Left cardiac atrium (tissue), 4 donors: ENCODE data around the gene FOXF2. TPM values are rescaled to one million over a fixed set of nuclear protein-coding genes. Genes with fewer than 3 reads are reported as not detected.

Source experiments
- ATAC-seq, 2 donors: fragments of 200-7000 bp; cut with Tn5 transposase; one replicate each; pipeline ENCODE4 v1.9.1; 2020; ENCODE audit warnings: mild to moderate bottlenecking in 2 of 2, moderate library complexity in 2 of 2
- DNase-seq: peaks from one replicate; pipeline ENCODE4 v3.0.0-alpha.2; 2020
- intact Hi-C, 2 donors: fragments of 100-400 bp; cut with DNase I; formaldehyde crosslinking; loops; one replicate each; pipeline versions ENCODE4 v1.14.1 to v1.15.1; 2022 to 2023
- total RNA-seq, 2 donors: library from RNA; stranded (reverse); fragmentation: NEBNext Ultra II Directional; extraction: Animal tissue kit (Norgen Biotek cat#: 25700); gene quantifications; one replicate each; pipeline ENCODE4 v1.2.1, GENCODE V29; 2021
- donor health status: DM: no; HTN: yes; CAD: no.
- donor health status: DM: no; HTN: yes; CAD: no; lungs with severe emphysema.
- donor health status: DM: yes; HTN: yes; CAD: no.
- donor health status: Dilated cardiomyopathy.

FOXF2 gene
- total RNA-seq, 2 donors from 2014 or later = 0.24 to 0.29 TPM

- DNase-seq (no peak), ATAC-seq (no peak)
- intact Hi-C loops = no loop called here
Measured at GRCh38 chr6:1400126-1400850, 10.9 kb downstream of the FOXF2 start.

GRCh38 chr6:1402369-1402768 lies 13.0 kb downstream of the FOXF2 start:
- ATAC-seq = no peak
- no peak for DNase-seq
- intact Hi-C loops = no loop called here

- intact Hi-C loops = no loop called here
- ATAC-seq = no peak
- DNase-seq = no peak
Measured at GRCh38 chr6:1402868-1403267, 13.5 kb downstream of the FOXF2 start.

DNA sequence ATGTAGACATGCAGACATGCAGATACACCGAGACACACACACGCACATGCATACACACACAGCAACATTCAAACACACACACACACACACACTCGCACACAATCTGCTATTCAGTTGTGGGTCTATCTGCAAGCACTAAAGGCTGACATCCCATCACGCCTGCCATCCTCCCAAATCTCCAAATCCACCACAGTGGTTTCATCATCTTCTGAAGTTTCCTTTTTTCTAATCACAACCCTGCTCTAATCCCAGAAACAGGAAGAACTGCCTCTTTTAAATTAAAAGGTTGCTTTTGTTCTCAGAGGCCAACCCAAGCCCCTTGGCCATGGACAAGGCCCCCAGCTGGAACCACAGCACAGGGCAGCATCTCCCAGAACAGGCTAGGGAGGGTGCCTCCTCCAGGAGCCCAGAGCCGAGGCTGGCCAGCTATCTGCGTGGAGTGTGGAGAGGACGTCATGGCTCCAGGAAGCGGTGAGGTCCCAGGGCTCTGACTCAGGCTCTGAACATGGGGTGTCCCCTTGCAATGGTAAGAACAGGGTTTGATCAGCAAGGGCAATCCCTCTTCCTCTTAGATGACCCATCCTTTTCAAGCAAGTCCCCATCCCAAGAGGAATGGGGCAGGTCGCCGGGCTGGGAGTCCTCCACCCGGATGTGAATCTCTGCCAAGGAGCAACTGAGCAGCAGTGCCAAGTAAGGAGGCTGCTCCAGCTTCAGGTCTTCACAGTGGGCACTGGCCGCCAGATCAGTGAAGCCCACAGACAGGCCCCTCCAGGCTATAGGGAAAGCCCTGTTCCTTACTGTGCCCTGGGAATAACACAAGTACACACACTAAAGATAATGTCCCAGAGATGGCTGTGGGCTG lies 14.7 kb downstream of the FOXF2 start:
- intact Hi-C loops = no loop called here
- no peak for DNase-seq
- ATAC-seq = no peak

DNA sequence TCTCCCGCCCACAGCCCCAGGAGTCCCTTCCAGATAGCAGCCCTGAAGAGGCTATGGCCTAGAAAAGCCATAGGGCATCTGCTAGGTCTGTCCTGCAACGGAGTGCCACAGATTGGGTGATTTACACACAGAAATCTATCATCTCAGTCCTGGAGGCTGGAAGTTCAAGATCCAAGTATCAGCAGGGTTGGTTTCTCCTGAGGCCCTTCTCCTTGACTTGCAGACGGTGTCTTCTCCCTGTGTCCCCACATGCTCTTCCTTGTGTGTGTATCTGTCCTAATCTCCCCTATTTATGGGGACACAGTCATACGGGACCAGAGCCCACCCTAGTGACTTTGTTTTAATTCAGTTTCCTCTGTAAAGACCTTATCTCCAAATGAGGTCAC lies 15.3 kb downstream of the FOXF2 start:
- ATAC-seq = no peak
- intact Hi-C loops = no loop called here
- DNase-seq = no peak

DNA sequence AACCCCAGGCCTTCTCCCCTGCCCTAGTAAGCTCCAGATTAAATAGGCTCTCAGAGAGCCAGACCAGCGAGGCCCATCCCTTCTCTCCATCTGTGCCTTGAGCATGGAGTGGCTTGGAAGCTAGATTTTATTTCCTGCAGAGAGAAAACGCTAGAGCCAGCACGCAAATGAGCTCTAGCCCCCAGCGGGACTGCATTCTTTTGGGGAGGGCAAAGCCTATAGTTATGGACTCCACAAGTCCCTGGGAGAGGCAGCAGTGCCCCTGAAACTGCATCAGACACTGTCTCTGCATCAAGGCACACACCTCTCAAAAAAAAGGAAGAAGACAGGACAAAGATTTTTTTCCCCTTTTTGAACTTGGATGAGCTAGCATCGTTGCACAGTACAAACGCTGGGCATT lies 15.8 kb downstream of the FOXF2 start:
- intact Hi-C loops = no loop called here
- ATAC-seq (no peak), DNase-seq (no peak)

- intact Hi-C loops = no loop called here
- no peak for DNase-seq
- no peak for ATAC-seq
Measured at GRCh38 chr6:1406306-1407072, 17.1 kb downstream of the FOXF2 start.

- DNase-seq (no peak), ATAC-seq (no peak)
- intact Hi-C loops = no loop called here
Measured at GRCh38 chr6:1407499-1407990, 18.2 kb downstream of the FOXF2 start.

DNA sequence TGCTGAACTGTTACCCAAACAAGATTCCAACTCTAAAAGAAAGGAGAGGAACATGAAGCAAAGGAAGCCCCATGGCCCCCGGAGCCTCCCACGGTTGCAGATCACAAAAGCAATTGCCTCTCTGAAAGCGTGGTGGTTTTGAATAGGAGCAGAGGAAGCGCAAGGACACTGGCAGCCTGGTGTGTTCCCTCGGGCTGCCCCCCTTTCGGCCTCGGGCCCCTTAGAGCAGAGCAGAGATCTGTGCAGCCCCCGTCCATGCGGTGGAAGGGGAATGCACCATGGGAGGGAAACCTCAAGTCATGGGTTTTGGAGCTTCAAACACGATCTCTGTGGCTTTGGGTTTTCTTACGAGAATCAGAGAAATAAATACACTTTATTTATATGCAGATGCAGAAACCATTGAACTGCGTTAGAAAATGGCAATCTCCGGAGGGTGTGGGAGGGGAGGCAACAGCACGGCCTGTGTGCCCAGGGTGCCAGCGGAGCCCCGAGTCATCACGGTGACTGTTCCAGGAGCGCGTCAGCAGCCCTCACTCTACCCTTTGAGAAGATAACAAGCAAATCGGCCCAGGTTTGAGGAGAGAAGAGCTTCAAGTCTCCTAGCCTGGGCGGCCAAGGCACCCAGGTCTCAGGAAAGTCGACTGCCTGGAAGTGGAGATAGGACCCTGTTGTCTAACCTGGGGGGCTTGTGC lies 20.5 kb downstream of the FOXF2 start:
- intact Hi-C loops = no loop called here
- no peak for DNase-seq
- no peak for ATAC-seq

- ATAC-seq (no peak), DNase-seq (no peak)
- intact Hi-C loops = no loop called here
Measured at GRCh38 chr6:1412901-1413300, 23.5 kb downstream of the FOXF2 start.

- intact Hi-C loops = no loop called here
- DNase-seq = no peak
- no peak for ATAC-seq
Measured at GRCh38 chr6:1415416-1416063, 26.2 kb downstream of the FOXF2 start.

GRCh38 chr6:1416191-1416760 lies 26.9 kb downstream of the FOXF2 start:
- intact Hi-C loops = no loop called here

DNA sequence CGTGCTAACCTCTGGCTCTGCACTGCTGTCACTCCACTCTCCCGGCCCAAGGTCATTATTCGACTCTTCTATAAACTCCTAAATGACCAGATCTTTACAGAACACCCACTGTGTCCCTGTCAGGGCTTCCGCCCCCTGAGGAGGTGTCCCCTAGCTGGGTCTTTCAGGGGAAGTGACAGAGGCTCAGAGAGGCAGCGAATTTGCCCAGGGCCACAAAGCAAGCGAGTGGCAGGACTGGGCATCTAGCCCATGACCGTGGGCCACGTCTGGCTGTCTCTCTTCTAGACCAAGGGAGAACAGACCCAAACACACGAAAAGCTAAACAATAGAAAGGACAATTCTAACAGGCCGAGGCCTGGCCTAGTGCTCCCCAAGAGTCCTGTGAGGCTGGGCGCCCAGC lies 27.4 kb downstream of the FOXF2 start:
- no peak for DNase-seq
- intact Hi-C loops = no loop called here
- ATAC-seq = no peak

More at GRCh38 chr6:1416191-1416760, 26.9 kb downstream of the FOXF2 start:
- no peak for ATAC-seq
- DNase-seq = no peak

- ATAC-seq (no peak), DNase-seq (no peak)
- intact Hi-C loops = no loop called here
Measured at GRCh38 chr6:1417718-1418117, 28.3 kb downstream of the FOXF2 start.

- ATAC-seq = no peak
- intact Hi-C loops = no loop called here
- no peak for DNase-seq
Measured at GRCh38 chr6:1418471-1419191, 29.3 kb downstream of the FOXF2 start.

- intact Hi-C loops = no loop called here
- ATAC-seq = no peak
- DNase-seq = no peak
Measured at GRCh38 chr6:1420382-1420781, 31.0 kb downstream of the FOXF2 start.

GRCh38 chr6:1422290-1422689 lies 32.9 kb downstream of the FOXF2 start:
- intact Hi-C loops = no loop called here
- ATAC-seq = no peak
- DNase-seq = no peak

GRCh38 chr6:1423578-1423977 lies 34.2 kb downstream of the FOXF2 start:
- DNase-seq (no peak), ATAC-seq (no peak)
- intact Hi-C loops = no loop called here
